HG03175 (cell line): ENCODE results near the gene SLCO4A1.

ENCODE experiments used
- ATAC-seq: cut with Tn5 transposase; IDR thresholded peaks from one replicate; pipeline ENCODE4 v1.9.1; 2021; ENCODE audit warnings: mild to moderate bottlenecking, moderate library complexity; ENCODE audit not compliant: unreplicated experiment

SLCO4A1 gene

GRCh38 chr20:62710221-62710885 is 68.0 kb downstream of the SLCO4A1 start:
- ATAC-seq, result no peak

- no peak for ATAC-seq
Measured at GRCh38 chr20:62710886-62711702, 68.8 kb downstream of the SLCO4A1 start.

- ATAC-seq, result no peak
Measured at GRCh38 chr20:62711703-62712101, 69.4 kb downstream of the SLCO4A1 start.

- ATAC-seq, result no peak
Measured at GRCh38 chr20:62712606-62713005, 70.3 kb downstream of the SLCO4A1 start.

GRCh38 chr20:62714006-62714405 is 71.7 kb downstream of the SLCO4A1 start:
- no peak for ATAC-seq

- ATAC-seq, result no peak
Measured at GRCh38 chr20:62714799-62715198, 72.5 kb downstream of the SLCO4A1 start.

GRCh38 chr20:62715201-62715600 is 72.9 kb downstream of the SLCO4A1 start:
- ATAC-seq, result no peak

DNA sequence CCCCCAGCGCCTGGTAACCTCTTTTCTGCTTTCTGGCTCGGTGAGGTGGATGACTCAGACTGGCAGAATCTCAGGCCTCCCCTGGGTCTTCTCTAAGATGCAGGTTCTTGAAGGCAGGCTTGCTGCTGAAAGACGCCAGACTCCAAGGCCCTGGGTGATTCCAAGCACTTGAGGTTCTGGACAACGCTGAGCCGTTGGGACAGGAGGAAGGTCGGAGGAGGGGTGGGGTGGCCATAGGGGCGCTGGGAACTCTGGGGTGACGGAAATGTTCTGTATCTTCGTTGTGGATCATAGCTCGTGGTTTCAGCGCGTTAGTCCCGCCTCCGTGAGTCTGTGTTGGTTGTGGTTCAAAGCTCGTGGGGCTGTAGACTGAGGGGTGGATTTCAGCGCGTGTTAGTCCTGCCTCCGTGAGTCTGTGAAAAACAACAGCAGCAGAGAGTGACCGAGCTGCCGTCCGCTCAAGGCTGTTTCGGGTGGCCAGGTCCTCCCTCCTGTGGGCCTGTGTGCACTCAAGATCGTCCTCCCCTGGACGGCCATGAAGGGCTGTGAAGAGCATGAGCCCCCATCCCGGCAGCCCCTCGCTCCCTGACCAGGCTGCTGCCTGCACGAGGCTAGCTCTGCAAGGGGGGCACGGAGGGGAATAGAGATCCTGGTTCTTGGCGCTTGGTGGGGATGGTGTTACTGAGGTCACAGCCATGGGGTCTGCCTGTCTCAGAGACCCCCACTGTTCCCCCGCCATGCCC is 74.1 kb downstream of the SLCO4A1 start:
- no peak for ATAC-seq

- ATAC-seq, result no peak
Measured at GRCh38 chr20:62716941-62717310, 74.6 kb downstream of the SLCO4A1 start.

DNA sequence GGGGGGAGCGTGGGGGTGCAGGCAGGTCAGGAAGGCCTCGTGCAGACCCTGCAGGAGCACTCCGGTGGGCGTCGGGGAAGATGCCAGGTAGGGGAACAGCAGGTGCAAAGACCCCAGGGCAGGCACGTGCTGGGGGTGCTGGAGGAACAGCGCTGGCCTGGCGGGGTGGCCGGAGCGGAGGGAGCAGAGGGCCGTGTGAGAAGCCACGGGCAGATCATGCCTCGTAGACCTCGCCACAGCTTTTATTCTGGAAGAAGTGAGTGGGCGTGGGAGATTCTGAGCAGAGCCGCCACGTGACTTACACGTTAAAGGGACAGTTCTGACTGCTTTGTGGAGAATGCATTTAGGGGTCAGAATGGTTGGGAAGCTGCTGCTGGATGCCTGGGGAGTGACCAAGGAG is 75.6 kb downstream of the SLCO4A1 start:
- no peak for ATAC-seq

- no peak for ATAC-seq
Measured at GRCh38 chr20:62718546-62718945, 76.2 kb downstream of the SLCO4A1 start.

DNA sequence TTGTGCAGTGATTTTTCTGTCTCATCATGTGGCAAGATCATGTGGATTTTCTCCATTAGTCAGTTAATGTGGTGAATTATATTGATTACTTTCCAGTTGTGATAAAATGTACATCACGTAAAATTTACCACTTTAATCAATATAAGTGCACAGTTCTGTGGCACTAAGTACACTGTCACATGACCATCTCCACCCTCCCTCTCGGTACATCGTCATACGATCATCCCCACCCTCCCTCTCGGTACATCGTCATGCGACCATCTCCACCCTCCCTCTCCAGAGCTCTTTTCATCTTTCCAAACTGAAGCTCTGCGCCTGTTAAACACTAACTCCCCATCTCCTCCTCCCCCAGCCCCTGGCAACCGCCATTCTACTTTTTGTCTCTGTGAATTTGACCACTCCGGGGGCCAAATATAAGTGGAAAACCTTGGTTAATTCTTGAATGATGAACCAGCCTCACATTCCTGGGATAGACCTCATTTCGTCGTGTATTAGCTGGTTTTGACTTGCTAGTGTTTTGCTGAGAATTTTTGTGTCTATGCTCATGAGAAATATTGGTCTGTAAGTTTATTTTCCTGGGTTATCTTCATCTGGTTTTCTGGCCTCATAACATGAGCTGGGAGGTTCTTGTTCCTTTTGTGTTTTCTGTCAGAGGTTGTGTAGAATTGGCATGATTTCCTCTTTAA is 77.1 kb downstream of the SLCO4A1 start:
- no peak for ATAC-seq
